ENCODE results near the gene CATSPERD. TPM values are rescaled to one million over a fixed set of nuclear protein-coding genes. Genes with fewer than 3 reads are reported as not detected.
A peak's percentile ranks its signal among the peaks of the same experiment; 100 is the strongest.

CATSPERD gene
- polyA plus RNA-seq, 2 of the 4 experiments (the other 2 are of a cell fraction): 0.03 TPM; not detected in 1

GRCh38 chr19:5824751-5825150 lies 104.3 kb downstream of the CATSPERD start:
- Histone ChIP-seq H3K9me3 (no peaks in the 10 kb centered on the region), H3K4me2 (no peak overlapping the region), H3K4me1 (peaks cover 26% of the 10 kb centered on the region), H3K4me3 (no peak overlapping the region), H3K27ac (no peak overlapping the region)
- ATAC-seq (no peak), DNase-seq (ENCODE audit: low read depth in 1 of 2, low spot score in 1 of 2) (no peak), FAIRE-seq (no peak)
- ChIA-PET POLR2A (no interaction called here), CTCF (interaction anchor here (1.6 to 8.5 kb wide), 4 partner anchors 11 to 68 kb away, joined by 4 to 74 read pairs (median 10); partner anchors contain the start of gene NRTN)
- no peak for TF ChIP-seq HDAC2 (IDR thresholded peaks at IDR 0.05)
- TF ChIP-seq POLR2A (IDR thresholded peaks at IDR 0.05; ENCODE audit: low read length): no peak
- TF ChIP-seq HOXA7 (CRISPR knock-in tag; IDR thresholded peaks at IDR 0.05): no peak
- TF ChIP-seq EP300 (IDR thresholded peaks at IDR 0.05): no peak
- TF ChIP-seq ZC3H11A (IDR thresholded peaks at IDR 0.05): no peak
- TF ChIP-seq PHF8 (IDR thresholded peaks at IDR 0.05; ENCODE audit: borderline replicate concordance, low read depth): no peak
- WGBS (ENCODE audit: missing lambda C conversion rate): 90% methylated on average over 10 of the region's 10 CpGs

- CTCF ChIA-PET: interaction anchor here (1.6 to 8.5 kb wide), 3 partner anchors 21 to 68 kb away, joined by 4 to 74 read pairs (median 9); partner anchors contain the start of gene NRTN
- Histone ChIP-seq H3K4me2 (no peak overlapping the region), H3K4me3 (no peak overlapping the region), H3K9me3 (no peaks in the 10 kb centered on the region), H3K27ac (no peak overlapping the region), H3K4me1 (peaks cover 26% of the 10 kb centered on the region)
- no peak for TF ChIP-seq ZFP36 (IDR thresholded peaks at IDR 0.05; ENCODE audit: borderline replicate concordance, partially characterized antibody)
- TF ChIP-seq FOSL2 (IDR thresholded peaks at IDR 0.05): no peak
- TF ChIP-seq FOSL2 (CRISPR knock-in tag; IDR thresholded peaks at IDR 0.05): no peak
- TF ChIP-seq REST (IDR thresholded peaks at IDR 0.05): no peak
- TF ChIP-seq TP53 (CRISPR knock-in tag; IDR thresholded peaks at IDR 0.05): no peak
- no peak for TF ChIP-seq CHD2 (IDR thresholded peaks at IDR 0.05; ENCODE audit: low read length, partially characterized antibody)
- no peak for TF ChIP-seq FOSB (CRISPR knock-in tag; IDR thresholded peaks at IDR 0.05)
- TF ChIP-seq HOXB13 (CRISPR knock-in tag; IDR thresholded peaks at IDR 0.05; ENCODE audit: low read depth): no peak
- ATAC-seq (no peak), DNase-seq (ENCODE audit: low read depth in 1 of 2, low spot score in 1 of 2) (no peak), FAIRE-seq (no peak)
- POLR2A ChIA-PET: no interaction called here
- 93% methylated on average over 16 of the region's 21 CpGs for WGBS (ENCODE audit: missing lambda C conversion rate)
Measured at GRCh38 chr19:5825178-5825577, 104.7 kb downstream of the CATSPERD start.

GRCh38 chr19:5826531-5827341 lies 106.3 kb downstream of the CATSPERD start:
- 53% methylated on average over 4 of the region's 24 CpGs for whole genome bisulfite sequencing (ENCODE audit: missing lambda C conversion rate)
- H3K4me3 ChIP-seq: peak overlapping the region; percentile 64
- TF ChIP-seq KDM5A (IDR thresholded peaks at IDR 0.05) (no peak), RAD21 (conservative IDR thresholded peaks at IDR 0.05 in 1 of 2, IDR thresholded peaks at IDR 0.05 in 1 of 2) (no peak), MYC (IDR thresholded peaks at IDR 0.05; ENCODE audit: borderline replicate concordance, low read length) (no peak), HOXB5 (CRISPR knock-in tag; IDR thresholded peaks at IDR 0.05) (no peak), REST (IDR thresholded peaks at IDR 0.05) (no peak)
- CTCF ChIA-PET: interaction anchor here (0.7 to 8.5 kb wide), 3 partner anchors 23 to 65 kb away, joined by 3 to 74 read pairs (median 4); partner anchors contain the start of gene NRTN
- H3K27ac ChIP-seq: peak overlapping the region; percentile 91 to 98
- peak overlapping the region; percentile 89 for H3K4me2 ChIP-seq
- POLR2A ChIA-PET: interaction anchor here (1.3 to 2.7 kb wide), 2 partner anchors 19 to 77 kb away, joined by 7 to 42 read pairs; partner anchors contain the start of genes NDUFA11 and VMAC
- ATAC-seq (peak; percentile 22 to 36; a peak in 3 of 6 replicates), DNase-seq (ENCODE audit: low read depth in 1 of 2, low spot score in 1 of 2) (peak; percentile 65 to 70), FAIRE-seq (no peak)
- peaks cover 26% of the 10 kb centered on the region for H3K4me1 ChIP-seq
- H3K9me3 ChIP-seq: no peaks in the 10 kb centered on the region

All from A549 (cell line).